ENCODE measurements around the gene ZNF37A. TPM values are rescaled to one million over a fixed set of nuclear protein-coding genes. Genes with fewer than 3 reads are reported as not detected.
A peak's percentile ranks its signal among the peaks of the same experiment; 100 is the strongest.

The ZNF37A gene
- total RNA-seq, 4 donors from 2014 or later: 20.9 to 45.2 (median 25.2) TPM

DNA sequence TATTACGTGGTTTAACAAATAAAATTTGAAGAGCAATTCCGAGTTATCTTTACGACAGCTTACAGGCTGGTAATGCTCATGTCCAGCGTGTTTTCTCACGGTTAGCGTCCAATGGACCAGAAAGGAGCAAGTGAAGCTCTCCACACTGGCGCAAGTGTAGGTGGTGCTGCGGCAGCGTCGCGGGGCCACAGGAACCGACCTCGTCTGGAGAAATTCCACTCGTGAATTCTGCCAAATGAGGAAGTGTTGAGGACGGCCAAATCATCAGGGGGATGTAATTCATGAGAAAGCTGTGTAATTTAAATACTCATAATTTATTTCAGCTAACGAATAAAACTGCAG, 350 bp upstream of the ZNF37A start:
- Histone ChIP-seq H3K27me3 (no peaks in the 10 kb centered on the region), H3K27ac (peak overlapping the region in 2 of 3 donors; percentile 81 to 90), H3K4me1 (peaks cover 7 to 8% of the 10 kb centered on the region in 2 donors), H3K36me3 (peaks cover 10 to 14% of the 10 kb centered on the region in 2 donors), H3K9me3 (no peaks in the 10 kb centered on the region), H3K4me3 (replicated peaks in 1 of 3) (peak overlapping the region; percentile 25 to 88 (median 86))
- WGBS, 2 donors: 9 to 13% methylated on average over 16 of the region's 16 CpGs
- intact Hi-C loops (cut with DNase I): loop anchor here (10.0 kb wide), 1 partner anchor 119 kb away; the partner anchor contains the start of gene ZNF25
- TF ChIP-seq POLR2A (IDR thresholded peaks at IDR 0.05): no peak
- TF ChIP-seq, protein P1, sequence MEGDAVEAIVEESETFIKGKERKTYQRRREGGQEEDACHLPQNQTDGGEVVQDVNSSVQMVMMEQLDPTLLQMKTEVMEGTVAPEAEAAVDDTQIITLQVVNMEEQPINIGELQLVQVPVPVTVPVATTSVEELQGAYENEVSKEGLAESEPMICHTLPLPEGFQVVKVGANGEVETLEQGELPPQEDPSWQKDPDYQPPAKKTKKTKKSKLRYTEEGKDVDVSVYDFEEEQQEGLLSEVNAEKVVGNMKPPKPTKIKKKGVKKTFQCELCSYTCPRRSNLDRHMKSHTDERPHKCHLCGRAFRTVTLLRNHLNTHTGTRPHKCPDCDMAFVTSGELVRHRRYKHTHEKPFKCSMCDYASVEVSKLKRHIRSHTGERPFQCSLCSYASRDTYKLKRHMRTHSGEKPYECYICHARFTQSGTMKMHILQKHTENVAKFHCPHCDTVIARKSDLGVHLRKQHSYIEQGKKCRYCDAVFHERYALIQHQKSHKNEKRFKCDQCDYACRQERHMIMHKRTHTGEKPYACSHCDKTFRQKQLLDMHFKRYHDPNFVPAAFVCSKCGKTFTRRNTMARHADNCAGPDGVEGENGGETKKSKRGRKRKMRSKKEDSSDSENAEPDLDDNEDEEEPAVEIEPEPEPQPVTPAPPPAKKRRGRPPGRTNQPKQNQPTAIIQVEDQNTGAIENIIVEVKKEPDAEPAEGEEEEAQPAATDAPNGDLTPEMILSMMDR (IDR thresholded peaks at IDR 0.05): no peak
- DNase-seq: no peak

DNA sequence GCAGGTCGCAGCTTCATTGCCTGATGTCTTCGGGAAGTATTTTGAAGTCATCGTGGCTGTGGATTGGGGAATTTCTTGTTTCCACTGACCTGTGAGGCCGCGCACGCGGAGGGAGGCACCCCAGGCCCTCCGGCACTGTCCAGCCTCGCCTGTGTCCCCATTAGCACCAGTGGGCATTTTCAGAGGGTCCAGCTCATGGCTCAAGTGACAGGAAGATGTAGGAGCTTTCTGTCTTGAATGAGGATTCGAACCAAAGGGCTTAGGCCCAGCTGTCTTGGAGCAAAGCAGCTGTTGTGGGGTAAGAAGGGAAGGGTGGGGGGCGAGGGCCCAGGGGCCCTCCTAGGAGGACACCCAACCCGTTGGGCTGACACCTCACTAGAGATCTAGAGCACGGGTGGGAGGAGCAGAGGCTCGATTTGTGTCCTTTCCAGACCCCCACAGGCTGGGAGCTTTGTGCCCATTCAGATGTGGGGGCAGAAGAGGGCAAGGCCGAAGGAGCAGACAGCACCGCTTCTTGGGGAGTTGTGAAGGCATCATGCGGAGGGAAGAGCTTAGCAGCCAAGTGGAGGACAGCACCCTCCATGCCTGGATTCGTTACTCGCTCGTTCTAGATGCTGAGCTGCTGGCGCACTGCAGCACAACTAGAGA, 914 bp downstream of the ZNF37A start:
- Histone ChIP-seq H3K27ac (peak overlapping the region in 2 of 3 donors; percentile 81 to 90), H3K4me3 (replicated peaks in 1 of 3) (peak overlapping the region; percentile 24 to 88 (median 86)), H3K36me3 (peaks cover 14 to 21% of the 10 kb centered on the region in 2 donors), H3K27me3 (no peaks in the 10 kb centered on the region), H3K9me3 (no peaks in the 10 kb centered on the region), H3K4me1 (peaks cover 7 to 8% of the 10 kb centered on the region in 2 donors)
- no peak for TF ChIP-seq POLR2A (IDR thresholded peaks at IDR 0.05)
- TF ChIP-seq, protein P1 (IDR thresholded peaks at IDR 0.05): no peak
- no peak for DNase-seq
- intact Hi-C loops (cut with DNase I): loop anchor here (10.0 kb wide), 1 partner anchor 120 kb away; the partner anchor contains the start of gene ZNF25
- WGBS, 2 donors: 58 to 65% methylated on average over 16 to 21 of the region's 21 CpGs

- no peaks in the 10 kb centered on the region for H3K9me3 ChIP-seq
- peaks cover 30 to 40% of the 10 kb centered on the region in 2 donors for H3K36me3 ChIP-seq
- intact Hi-C loops (cut with DNase I): no loop called here
- no peak overlapping the region for H3K27ac ChIP-seq
- H3K4me3 ChIP-seq (replicated peaks in 1 of 3): no peak overlapping the region
- no peak for DNase-seq
- 89 to 98% methylated on average over 1 of the region's 1 CpG for WGBS, 2 donors
- no peaks in the 10 kb centered on the region for H3K4me1 ChIP-seq
- no peaks in the 10 kb centered on the region for H3K27me3 ChIP-seq
- TF ChIP-seq, protein P1 (IDR thresholded peaks at IDR 0.05): no peak
- no peak for TF ChIP-seq POLR2A (IDR thresholded peaks at IDR 0.05)
Observed at GRCh38 chr10:38102880-38103279, 8.7 kb downstream of the ZNF37A start.

DNA sequence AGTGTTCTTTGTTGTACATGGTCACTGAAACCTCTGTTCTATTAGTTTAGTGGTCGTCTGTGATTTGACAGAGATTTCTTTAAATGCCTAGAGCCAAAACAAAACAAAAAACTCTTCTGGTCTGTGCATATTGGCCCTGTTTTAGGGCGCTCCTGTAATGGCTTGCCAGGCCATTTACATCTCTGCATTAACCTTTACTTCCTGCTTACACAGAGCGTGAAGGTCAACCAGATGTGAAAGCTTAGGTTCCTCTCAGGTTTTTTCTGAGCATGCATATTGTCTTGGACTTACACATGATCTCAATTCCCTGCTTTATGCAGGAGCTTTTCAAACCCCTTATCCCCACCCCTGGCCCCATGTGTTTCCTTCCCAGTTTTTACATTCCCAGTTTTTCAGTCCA, 9.6 kb downstream of the ZNF37A start:
- no peak overlapping the region for H3K4me3 ChIP-seq (replicated peaks in 1 of 3)
- no peak overlapping the region for H3K27ac ChIP-seq
- H3K9me3 ChIP-seq: no peaks in the 10 kb centered on the region

GRCh38 chr10:38112159-38112558, 18.0 kb downstream of the ZNF37A start:
- Histone ChIP-seq H3K27me3 (no peaks in the 10 kb centered on the region), H3K4me3 (replicated peaks in 1 of 3) (no peak overlapping the region), H3K9me3 (no peaks in the 10 kb centered on the region), H3K4me1 (no peaks in the 10 kb centered on the region), H3K36me3 (peaks cover 32 to 40% of the 10 kb centered on the region in 2 donors), H3K27ac (no peak overlapping the region)
- no peak for DNase-seq
- intact Hi-C loops (cut with DNase I): no loop called here
- TF ChIP-seq POLR2A (IDR thresholded peaks at IDR 0.05): no peak
- TF ChIP-seq, protein P1 (IDR thresholded peaks at IDR 0.05): no peak
- WGBS, 2 donors: 96 to 98% methylated on average over 2 of the region's 2 CpGs

More for the DNA sequence above, 9.6 kb downstream of the ZNF37A start:
- no peaks in the 10 kb centered on the region for H3K4me1 ChIP-seq
- intact Hi-C loops (cut with DNase I): no loop called here
- H3K27me3 ChIP-seq: no peaks in the 10 kb centered on the region
- no peak for DNase-seq
- peaks cover 24 to 40% of the 10 kb centered on the region in 2 donors for H3K36me3 ChIP-seq
- WGBS, 2 donors: 96 to 98% methylated on average over 3 of the region's 3 CpGs
- TF ChIP-seq, protein P1 (IDR thresholded peaks at IDR 0.05): no peak
- no peak for TF ChIP-seq POLR2A (IDR thresholded peaks at IDR 0.05)
